Upper lobe of right lung (tissue), 1 donor: ENCODE measurements around the gene PPT2. TPM values are rescaled to one million over a fixed set of nuclear protein-coding genes. Genes with fewer than 3 reads are reported as not detected.
"Not testable (repeated sequence)": the region's sequence is repeated elsewhere in the genome, so short reads cannot be mapped to it uniquely, and the experiment has no call there.

Source experiments
- ATAC-seq: fragments of 200-7000 bp; cut with Tn5 transposase; one replicate; pipeline ENCODE4 v1.9.1; 2020; ENCODE audit warnings: mild to moderate bottlenecking, moderate library complexity
- DNase-seq: peaks from one replicate; pipeline ENCODE4 v3.0.0-alpha.2; 2020
- H3K27ac ChIP-seq: fragments of 200-600 bp; one replicate; pipeline ENCODE4 v1.8.0; 2022
- H3K27me3 ChIP-seq: fragments of 200-600 bp; one replicate; pipeline ENCODE4 v1.8.0; 2022; ENCODE audit warnings: mild to moderate bottlenecking
- H3K36me3 ChIP-seq: fragments of 200-600 bp; one replicate; pipeline ENCODE4 v1.8.0; 2022
- H3K4me1 ChIP-seq: fragments of 200-600 bp; one replicate; pipeline ENCODE4 v1.8.0; 2022
- H3K4me3 ChIP-seq: fragments of 200-600 bp; one replicate; pipeline ENCODE4 v1.8.0; 2022; ENCODE audit warnings: mild to moderate bottlenecking
- H3K9me3 ChIP-seq: fragments of 200-600 bp; one replicate; pipeline ENCODE4 v1.8.0; 2022
- intact Hi-C: fragments of 100-400 bp; cut with DNase I; formaldehyde crosslinking; loops from one replicate; pipeline ENCODE4 v1.11.0; 2022
- total RNA-seq: library from RNA; stranded (reverse); fragmentation: NEBNext Ultra II Directional; extraction: Animal tissue kit (Norgen Biotek cat#: 25700); gene quantifications from one replicate; pipeline ENCODE4 v1.2.1, GENCODE V29; 2021
- TF ChIP-seq, protein P1 (sequence below): fragments of 200-600 bp; IDR thresholded peaks from one replicate; pipeline ENCODE4 v1.8.0; 2022; ENCODE audit warnings: antibody characterized with exemption
- donor health status: DM: no; HTN: yes; CAD: no; lungs with severe emphysema.

Gene PPT2
- total RNA-seq, 1 donor from 2014 or later = 19.2 TPM

DNA sequence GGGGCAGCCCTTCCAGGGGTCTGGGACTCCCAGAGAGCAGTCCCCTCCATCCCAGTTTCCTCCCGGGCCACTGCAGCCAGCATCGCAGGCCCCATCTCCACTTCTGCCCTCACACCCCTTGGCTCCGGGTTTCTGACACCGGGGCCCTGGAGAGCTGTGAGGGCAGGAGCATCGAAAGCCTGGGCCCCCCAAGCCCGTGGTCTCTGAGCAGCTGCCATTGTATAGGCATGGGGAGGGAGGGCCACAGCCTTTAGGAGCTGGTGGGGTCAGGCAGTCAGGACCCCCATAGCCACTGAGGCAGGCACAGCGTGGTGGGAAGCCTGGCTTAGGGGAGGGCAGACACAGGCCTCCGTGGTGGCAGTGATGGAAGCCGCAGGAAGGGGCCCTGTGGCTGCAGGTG lies 48.2 kb downstream of the PPT2 start:
- Histone ChIP-seq H3K27me3 (no peaks in the 10 kb centered on the region), H3K9me3 (no peaks in the 10 kb centered on the region), H3K36me3 (no peaks in the 10 kb centered on the region), H3K27ac (no peak overlapping the region), H3K4me1 (peaks cover 4% of the 10 kb centered on the region), H3K4me3 (no peak overlapping the region)
- DNase-seq (no peak), ATAC-seq (no peak)
- intact Hi-C loops = no loop called here
- TF ChIP-seq, protein P1, sequence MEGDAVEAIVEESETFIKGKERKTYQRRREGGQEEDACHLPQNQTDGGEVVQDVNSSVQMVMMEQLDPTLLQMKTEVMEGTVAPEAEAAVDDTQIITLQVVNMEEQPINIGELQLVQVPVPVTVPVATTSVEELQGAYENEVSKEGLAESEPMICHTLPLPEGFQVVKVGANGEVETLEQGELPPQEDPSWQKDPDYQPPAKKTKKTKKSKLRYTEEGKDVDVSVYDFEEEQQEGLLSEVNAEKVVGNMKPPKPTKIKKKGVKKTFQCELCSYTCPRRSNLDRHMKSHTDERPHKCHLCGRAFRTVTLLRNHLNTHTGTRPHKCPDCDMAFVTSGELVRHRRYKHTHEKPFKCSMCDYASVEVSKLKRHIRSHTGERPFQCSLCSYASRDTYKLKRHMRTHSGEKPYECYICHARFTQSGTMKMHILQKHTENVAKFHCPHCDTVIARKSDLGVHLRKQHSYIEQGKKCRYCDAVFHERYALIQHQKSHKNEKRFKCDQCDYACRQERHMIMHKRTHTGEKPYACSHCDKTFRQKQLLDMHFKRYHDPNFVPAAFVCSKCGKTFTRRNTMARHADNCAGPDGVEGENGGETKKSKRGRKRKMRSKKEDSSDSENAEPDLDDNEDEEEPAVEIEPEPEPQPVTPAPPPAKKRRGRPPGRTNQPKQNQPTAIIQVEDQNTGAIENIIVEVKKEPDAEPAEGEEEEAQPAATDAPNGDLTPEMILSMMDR = no peak

DNA sequence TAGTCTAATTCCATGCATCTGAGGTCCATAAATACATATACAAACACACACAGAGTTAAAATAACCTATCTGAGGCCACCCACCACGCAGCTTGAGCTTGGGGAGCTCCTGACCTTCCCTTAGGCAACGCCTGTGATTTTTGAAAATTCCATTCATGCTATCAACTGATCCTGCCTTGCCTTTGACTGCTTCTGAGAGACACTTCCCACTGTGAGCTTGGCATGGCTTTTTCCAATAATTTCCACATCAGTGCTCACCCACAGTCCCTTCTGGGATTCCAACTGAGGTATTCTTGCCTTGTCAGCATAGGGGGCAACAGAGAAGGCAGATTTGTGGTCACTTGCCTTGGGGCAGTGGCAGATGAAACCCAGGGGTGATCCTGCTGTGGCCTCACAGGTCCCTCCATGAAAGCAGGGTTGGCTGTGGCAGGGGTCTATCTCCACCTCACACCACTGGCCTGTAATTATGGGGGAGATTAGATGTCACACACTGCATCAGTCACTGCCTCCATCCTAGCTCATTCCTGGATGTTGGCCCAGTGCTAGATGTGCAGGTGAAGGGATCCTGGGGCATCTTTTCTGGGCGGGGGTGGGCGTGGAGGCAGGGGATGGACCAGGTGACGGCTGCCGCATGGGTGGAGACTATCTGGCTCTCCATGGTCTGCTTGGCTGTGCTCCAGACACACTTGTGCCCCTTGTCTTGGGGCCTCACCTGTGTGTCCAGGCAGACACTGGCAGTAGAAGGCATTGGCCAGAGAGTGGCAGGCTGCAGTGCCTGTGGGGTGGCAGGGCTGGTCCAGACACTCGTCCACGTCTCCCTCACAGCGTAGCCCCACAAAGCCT lies 49.7 kb downstream of the PPT2 start:
- H3K4me3 ChIP-seq = no peak overlapping the region
- no peaks in the 10 kb centered on the region for H3K36me3 ChIP-seq
- no peaks in the 10 kb centered on the region for H3K4me1 ChIP-seq
- no peak overlapping the region for H3K27ac ChIP-seq
- TF ChIP-seq, protein P1 = no peak
- no peaks in the 10 kb centered on the region for H3K27me3 ChIP-seq
- intact Hi-C loops = no loop called here
- H3K9me3 ChIP-seq = no peaks in the 10 kb centered on the region
- ATAC-seq = no peak
- DNase-seq = no peak

DNA sequence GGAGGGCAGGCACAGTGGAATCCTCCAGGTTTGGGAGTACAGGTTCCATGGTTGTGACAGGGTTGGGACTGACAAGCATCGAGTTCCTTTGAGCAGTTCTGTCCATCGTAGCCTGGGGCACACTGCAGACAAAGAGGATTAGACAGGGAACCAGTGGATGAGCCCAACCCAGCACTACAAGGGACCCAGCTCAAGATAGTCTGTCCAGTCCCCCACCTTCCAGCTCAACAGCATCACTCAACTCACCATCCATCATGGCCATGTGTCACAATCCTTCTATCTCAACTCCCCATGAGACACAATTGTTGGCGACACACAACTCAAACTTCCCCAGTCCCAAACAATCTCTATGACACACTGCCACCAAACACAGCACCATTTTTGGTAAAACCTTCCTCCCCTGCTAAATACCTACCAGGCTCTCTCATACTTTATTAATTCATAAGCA lies 50.4 kb downstream of the PPT2 start:
- TF ChIP-seq, protein P1 = no peak
- intact Hi-C loops = no loop called here
- H3K9me3 ChIP-seq = no peaks in the 10 kb centered on the region
- no peaks in the 10 kb centered on the region for H3K36me3 ChIP-seq
- no peak overlapping the region for H3K4me3 ChIP-seq
- DNase-seq (no peak), ATAC-seq (no peak)
- H3K4me1 ChIP-seq = no peaks in the 10 kb centered on the region
- H3K27me3 ChIP-seq = no peaks in the 10 kb centered on the region
- H3K27ac ChIP-seq = no peak overlapping the region

DNA sequence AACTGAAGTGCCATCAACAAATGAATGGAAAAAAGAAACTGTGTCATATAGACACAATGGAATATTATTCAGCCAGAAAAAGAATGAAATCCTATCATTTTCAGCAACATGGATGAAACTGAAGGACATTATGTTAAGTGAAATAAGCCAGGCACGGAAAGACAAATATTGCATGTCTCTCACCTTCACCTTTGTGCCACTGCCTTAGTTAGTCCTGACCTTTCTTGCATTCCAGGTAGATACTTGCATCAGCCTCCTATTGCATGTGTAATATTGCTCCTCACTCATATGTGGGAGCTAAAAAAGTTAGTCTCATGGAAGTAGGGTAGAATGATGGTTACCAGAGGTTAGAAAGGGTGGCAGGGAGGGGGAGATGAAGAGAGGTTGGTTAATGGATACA lies 55.1 kb downstream of the PPT2 start:
- TF ChIP-seq, protein P1 = no peak
- ATAC-seq (no peak), DNase-seq (no peak)
- intact Hi-C loops = no loop called here
- Histone ChIP-seq H3K27me3 (no peaks in the 10 kb centered on the region), H3K9me3 (no peaks in the 10 kb centered on the region), H3K4me1 (no peaks in the 10 kb centered on the region), H3K4me3 (no peak overlapping the region), H3K27ac (no peak overlapping the region), H3K36me3 (no peaks in the 10 kb centered on the region)

DNA sequence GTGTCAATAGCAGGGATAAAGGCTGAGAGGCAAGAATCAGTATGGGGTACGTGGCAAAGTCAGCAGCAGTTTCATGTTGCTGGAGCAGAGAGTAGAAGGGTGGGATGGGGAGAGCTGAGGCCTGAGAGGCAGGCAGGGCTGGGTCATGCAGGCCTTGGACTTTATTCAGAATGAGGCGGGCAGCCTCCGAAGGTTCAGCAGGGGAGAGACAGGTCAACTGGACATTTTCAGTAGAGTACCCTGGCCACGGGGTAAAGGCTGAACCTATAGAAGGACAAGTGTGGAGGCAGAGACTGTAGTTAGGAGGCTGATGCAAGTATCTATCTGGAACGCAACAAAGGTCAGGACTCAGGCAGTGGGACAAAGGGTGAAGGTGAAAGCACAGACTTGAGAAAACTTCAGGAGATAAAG lies 56.3 kb downstream of the PPT2 start:
- ATAC-seq = no peak
- DNase-seq = no peak
- TF ChIP-seq, protein P1 = no peak
- no peak overlapping the region for H3K27ac ChIP-seq
- H3K9me3 ChIP-seq = no peaks in the 10 kb centered on the region
- no peaks in the 10 kb centered on the region for H3K4me1 ChIP-seq
- no peaks in the 10 kb centered on the region for H3K27me3 ChIP-seq
- intact Hi-C loops = no loop called here
- H3K4me3 ChIP-seq = no peak overlapping the region
- no peaks in the 10 kb centered on the region for H3K36me3 ChIP-seq

DNA sequence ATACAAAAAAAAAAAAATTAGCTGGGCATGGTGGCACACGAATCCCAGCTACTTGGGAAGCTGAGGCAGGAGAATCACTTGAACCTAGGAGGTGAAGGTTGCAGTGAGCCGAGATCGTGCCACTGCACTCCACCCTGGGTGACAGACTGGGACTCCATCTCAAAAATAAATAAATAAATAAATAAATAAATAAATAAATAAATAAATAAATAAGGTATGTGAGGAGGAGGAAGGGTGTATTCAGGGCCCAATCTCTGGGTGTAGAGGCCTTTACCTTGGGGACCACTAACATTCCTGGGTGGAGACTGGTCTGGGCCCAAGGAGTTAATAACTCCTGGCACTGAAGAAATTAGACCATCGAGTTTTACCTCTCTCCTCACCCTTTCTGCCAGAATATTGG lies 57.5 kb downstream of the PPT2 start:
- H3K4me1 ChIP-seq, intact Hi-C loops, H3K4me3 ChIP-seq, H3K27me3 ChIP-seq, DNase-seq, H3K36me3 ChIP-seq, ATAC-seq, H3K27ac ChIP-seq, H3K9me3 ChIP-seq: not testable (repeated sequence)
